Measurements from ENCODE around the gene CFTR. TPM values are rescaled to one million over a fixed set of nuclear protein-coding genes. Genes with fewer than 3 reads are reported as not detected.

The CFTR gene
- total RNA-seq (1 to 10 TPM; 5.1 TPM), polyA plus RNA-seq (ENCODE audit: insufficient read depth, low read depth, low replicate concordance) (6.9 TPM)
- long read RNA-seq, donor 1 = 0 reads
- long read RNA-seq, donor 2 = 0 reads

DNA sequence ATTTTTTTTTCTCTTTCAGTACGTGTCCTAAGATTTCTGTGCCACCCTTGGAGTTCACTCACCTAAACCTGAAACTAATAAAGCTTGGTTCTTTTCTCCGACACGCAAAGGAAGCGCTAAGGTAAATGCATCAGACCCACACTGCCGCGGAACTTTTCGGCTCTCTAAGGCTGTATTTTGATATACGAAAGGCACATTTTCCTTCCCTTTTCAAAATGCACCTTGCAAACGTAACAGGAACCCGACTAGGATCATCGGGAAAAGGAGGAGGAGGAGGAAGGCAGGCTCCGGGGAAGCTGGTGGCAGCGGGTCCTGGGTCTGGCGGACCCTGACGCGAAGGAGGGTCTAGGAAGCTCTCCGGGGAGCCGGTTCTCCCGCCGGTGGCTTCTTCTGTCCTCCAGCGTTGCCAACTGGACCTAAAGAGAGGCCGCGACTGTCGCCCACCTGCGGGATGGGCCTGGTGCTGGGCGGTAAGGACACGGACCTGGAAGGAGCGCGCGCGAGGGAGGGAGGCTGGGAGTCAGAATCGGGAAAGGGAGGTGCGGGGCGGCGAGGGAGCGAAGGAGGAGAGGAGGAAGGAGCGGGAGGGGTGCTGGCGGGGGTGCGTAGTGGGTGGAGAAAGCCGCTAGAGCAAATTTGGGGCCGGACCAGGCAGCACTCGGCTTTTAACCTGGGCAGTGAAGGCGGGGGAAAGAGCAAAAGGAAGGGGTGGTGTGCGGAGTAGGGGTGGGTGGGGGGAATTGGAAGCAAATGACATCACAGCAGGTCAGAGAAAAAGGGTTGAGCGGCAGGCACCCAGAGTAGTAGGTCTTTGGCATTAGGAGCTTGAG lies at the start of gene CFTR:
CFTR (plus strand) TSS at position 801 of the 830 bp plus-strand sequence. CDS start 70 bp downstream, outside the sequence.
- Histone ChIP-seq H3K4me1 (no peaks in the 10 kb centered on the region), H3K9me3 (no peaks in the 10 kb centered on the region), H3K36me3 (ENCODE audit: low read depth, missing control alignments) (no peaks in the 10 kb centered on the region), H3K4me3 (peak within 1 kb of the TSS; percentile 7 to 33), H3K27me3 (no peaks in the 10 kb centered on the region), H3K27ac (no peak within 1 kb of the TSS)
- DNase-seq = peak; percentile 17
- TF ChIP-seq, protein P1, sequence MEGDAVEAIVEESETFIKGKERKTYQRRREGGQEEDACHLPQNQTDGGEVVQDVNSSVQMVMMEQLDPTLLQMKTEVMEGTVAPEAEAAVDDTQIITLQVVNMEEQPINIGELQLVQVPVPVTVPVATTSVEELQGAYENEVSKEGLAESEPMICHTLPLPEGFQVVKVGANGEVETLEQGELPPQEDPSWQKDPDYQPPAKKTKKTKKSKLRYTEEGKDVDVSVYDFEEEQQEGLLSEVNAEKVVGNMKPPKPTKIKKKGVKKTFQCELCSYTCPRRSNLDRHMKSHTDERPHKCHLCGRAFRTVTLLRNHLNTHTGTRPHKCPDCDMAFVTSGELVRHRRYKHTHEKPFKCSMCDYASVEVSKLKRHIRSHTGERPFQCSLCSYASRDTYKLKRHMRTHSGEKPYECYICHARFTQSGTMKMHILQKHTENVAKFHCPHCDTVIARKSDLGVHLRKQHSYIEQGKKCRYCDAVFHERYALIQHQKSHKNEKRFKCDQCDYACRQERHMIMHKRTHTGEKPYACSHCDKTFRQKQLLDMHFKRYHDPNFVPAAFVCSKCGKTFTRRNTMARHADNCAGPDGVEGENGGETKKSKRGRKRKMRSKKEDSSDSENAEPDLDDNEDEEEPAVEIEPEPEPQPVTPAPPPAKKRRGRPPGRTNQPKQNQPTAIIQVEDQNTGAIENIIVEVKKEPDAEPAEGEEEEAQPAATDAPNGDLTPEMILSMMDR (IDR thresholded peaks at IDR 0.05) = no peak
- TF ChIP-seq POLR2A (IDR thresholded peaks at IDR 0.05) = no peak
- WGBS, 2 donors = 2 to 5% methylated on average over 36 to 45 of the region's 45 CpGs
- intact Hi-C loops (cut with DNase I; ENCODE audit: low total_unique reads) = no loop called here

DNA sequence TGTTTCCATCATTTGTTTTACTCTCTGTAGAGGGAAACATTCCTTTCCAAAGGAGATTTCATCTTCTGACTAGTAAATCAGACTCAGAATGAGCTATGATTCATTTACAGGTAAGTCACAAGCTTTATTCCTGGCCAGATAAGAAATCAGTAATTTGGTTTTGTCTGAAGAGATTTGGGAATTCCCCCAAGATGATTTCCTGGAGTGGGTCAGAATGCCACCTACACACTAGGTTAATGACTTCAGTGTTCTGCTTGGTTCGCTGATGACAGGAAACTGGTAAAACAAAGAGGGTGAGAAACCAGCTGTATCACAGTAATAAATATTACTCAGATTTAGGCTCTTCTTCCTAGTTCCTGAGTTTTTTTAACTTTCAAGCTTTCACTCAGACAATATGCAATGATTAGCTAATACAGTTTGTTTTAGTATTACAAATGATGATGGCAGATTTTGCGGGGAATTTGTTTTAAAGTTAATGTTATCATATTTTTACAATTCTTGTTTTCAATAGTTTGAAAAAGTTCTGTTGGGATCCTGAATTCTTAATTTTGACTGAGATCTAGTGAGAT lies 44.3 kb upstream of the CFTR start:
- 66 to 74% methylated on average over 2 of the region's 2 CpGs for WGBS, 2 donors
- no peak for TF ChIP-seq POLR2A (IDR thresholded peaks at IDR 0.05)
- TF ChIP-seq, protein P1 (IDR thresholded peaks at IDR 0.05) = no peak
- Histone ChIP-seq H3K4me3 (no peak overlapping the region), H3K4me1 (no peaks in the 10 kb centered on the region), H3K9me3 (no peaks in the 10 kb centered on the region), H3K27me3 (no peaks in the 10 kb centered on the region), H3K27ac (no peak overlapping the region), H3K36me3 (ENCODE audit: low read depth, missing control alignments) (no peaks in the 10 kb centered on the region)
- no peak for DNase-seq
- intact Hi-C loops (cut with DNase I; ENCODE audit: low total_unique reads) = no loop called here

DNA sequence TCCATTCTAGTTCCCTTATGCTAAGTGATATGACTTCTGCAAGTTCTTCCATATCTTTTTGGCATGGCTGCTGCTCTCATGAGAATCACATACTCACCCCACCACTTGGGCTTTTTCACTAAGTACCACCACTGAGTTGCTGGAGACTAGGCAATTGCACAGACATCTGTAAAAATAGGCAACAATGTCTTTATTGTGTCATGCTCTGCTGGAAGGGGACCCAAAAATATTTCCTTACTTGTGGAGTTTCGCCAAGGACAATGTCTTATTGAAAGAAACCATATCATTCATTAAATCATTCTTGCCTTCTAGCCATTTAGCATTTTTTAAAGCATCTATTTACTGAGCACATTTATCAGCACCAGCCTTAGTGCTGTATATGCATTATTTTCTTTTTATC lies 35.2 kb upstream of the CFTR start:
- WGBS, 2 donors = 48 to 64% methylated on average over 1 of the region's 1 CpG
- no peaks in the 10 kb centered on the region for H3K36me3 ChIP-seq (ENCODE audit: low read depth, missing control alignments)
- H3K27ac ChIP-seq = no peak overlapping the region
- H3K4me1 ChIP-seq = no peaks in the 10 kb centered on the region
- no peak for DNase-seq
- intact Hi-C loops (cut with DNase I; ENCODE audit: low total_unique reads) = no loop called here
- TF ChIP-seq, protein P1 (IDR thresholded peaks at IDR 0.05) = no peak
- TF ChIP-seq POLR2A (IDR thresholded peaks at IDR 0.05) = no peak
- H3K9me3 ChIP-seq = no peaks in the 10 kb centered on the region
- no peak overlapping the region for H3K4me3 ChIP-seq
- H3K27me3 ChIP-seq = no peaks in the 10 kb centered on the region

DNA sequence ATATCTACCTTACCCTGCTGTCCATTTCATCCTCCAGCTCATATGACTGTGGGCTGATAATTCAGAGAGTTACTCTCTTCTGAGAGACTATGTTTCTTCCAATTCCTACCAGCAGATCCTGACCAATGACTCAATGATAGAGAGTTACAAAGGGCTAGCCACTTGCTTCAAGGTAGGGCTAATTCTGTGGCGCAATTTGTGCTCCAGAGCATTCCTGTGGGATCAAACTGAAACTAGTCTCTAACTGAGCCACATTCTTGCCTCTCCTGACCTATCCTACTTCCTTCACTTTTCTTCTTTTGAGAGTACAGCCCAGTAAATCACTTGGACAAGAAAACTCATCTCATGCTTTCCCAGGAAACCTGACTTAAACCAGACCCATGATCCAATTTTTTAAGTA lies 34.6 kb upstream of the CFTR start:
- intact Hi-C loops (cut with DNase I; ENCODE audit: low total_unique reads) = no loop called here
- Histone ChIP-seq H3K36me3 (ENCODE audit: low read depth, missing control alignments) (no peaks in the 10 kb centered on the region), H3K4me3 (no peak overlapping the region), H3K9me3 (no peaks in the 10 kb centered on the region), H3K27ac (no peak overlapping the region), H3K27me3 (no peaks in the 10 kb centered on the region), H3K4me1 (no peaks in the 10 kb centered on the region)
- no peak for DNase-seq
- no peak for TF ChIP-seq POLR2A (IDR thresholded peaks at IDR 0.05)
- TF ChIP-seq, protein P1 (IDR thresholded peaks at IDR 0.05) = no peak
- 95 to 100% methylated on average over 1 of the region's 1 CpG for WGBS, 2 donors
